Stimulated activated CD4-positive, alpha-beta T cell treated with anti-CD3 and anti-CD28 coated beads, Interleukin-4, amount 100 ng/mL, for 4 hours (primary cell): Measurements from ENCODE around the gene ADGRA1.

Experiments used
- DNase-seq, 2 experiments: peaks; one replicate each; pipeline ENCODE4 v3.0.0-alpha.2; 2020

ADGRA1 gene

DNA sequence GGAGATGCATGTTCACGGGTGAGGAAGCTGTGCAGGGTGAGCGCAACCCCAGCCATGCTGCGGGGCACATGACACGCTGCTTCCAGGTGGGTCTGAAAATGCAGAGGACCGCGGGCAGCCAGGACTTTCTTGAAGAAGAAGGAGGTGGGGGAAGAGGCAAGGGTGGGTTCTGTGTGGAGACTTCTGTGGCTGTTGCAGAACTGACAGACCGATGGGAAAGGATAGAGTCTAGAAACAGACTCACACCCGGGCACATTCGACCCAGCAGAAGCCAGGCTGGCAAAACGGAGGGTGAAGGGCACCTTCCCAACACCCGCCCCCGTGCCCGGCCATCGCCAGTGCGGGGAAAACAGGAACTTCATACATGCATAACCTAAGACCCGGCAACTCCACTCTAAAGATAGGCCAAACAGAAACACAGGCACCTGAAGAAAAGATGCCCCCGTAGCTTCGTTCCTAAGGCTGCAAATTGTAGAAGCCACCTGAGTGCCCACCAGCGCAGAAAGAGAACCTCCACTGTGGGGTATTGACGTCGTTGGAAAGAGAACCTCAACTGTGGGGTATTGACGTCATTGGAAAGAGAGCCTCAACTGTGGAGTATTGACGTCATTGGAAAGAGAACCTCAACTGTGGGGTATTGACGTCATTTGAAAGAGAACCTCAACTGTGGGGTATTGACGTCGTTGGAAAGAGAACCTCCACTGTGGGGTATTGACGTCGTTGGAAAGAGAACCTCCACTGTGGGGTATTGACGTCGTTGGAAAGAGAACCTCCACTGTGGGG lies 67.5 kb downstream of the ADGRA1 start:
- no peak for DNase-seq

DNA sequence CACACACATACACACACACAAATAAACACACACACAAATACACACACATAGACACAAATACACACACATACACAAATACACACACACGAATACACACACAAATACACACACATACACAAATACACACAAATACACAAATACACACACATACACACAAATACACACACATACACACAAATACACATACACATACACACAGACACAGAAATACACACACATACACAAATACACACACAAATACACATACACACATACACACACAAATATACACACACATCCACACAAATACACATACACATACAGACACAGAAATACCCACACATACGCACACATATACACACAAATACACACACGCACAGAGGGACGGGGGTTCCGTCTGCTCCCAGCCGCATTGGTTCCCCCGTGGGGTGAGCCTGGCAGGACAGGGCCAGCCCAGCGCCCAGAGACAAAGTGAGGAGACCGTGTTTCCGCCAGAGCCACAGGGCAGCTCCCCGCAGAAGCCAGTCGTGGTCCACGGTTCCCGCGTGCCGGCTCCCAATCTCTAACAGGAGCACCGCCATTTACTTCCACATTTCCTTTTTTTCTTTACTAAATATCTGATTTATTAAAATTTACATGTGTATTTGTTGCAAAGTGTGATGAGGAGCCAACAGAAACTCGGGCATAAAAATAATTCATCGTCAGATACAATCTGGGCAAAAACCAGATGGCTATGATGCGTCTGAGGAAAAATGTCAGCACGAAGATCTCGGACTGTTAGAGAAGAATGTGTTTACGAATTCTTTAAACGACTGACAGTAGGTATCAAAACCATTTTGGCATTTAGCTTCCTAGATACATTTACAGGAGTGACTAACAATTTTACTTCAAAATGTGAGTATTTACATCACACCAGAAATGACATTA lies 69.2 kb downstream of the ADGRA1 start:
- no peak for DNase-seq

DNA sequence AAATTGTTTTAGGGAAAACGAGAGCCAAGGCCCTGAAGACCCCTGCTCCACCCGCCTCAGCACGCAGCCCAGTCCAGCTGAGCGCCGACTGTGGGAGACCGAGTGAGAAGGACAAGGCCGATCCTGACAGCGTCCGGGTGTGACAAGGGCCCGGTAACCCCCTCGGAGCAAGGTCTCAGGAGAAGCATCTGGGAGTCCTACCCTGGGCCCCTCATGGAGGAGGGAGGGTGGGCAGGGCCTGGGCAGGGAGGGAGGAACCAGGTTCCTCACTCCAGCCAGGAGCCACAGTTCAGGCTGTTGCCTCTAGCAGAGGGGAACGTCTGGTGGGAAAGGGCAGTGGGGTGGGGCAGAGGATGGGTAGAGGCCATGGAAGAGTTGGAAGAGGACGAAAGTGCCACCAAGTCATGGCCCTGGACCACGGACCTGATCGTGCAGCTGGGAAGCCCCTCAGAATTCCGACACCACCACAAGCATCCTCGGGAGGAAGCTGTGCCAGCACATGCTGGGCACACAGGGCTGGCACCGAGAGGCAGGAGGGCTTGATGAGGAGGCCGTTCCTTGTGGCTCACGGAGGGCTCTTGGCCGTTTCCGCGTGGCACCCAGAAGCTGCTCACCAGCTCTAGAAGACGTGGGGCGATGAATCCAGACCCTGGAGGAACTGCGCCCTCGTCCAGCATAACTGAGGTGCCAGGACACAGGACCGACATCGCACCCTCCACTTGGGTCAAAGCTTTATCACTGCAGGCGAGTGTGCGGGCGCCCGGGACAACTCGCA lies 70.1 kb downstream of the ADGRA1 start:
- DNase-seq = no peak

GRCh38 chr10:133158437-133158755 lies 70.7 kb downstream of the ADGRA1 start:
- no peak for DNase-seq

DNA sequence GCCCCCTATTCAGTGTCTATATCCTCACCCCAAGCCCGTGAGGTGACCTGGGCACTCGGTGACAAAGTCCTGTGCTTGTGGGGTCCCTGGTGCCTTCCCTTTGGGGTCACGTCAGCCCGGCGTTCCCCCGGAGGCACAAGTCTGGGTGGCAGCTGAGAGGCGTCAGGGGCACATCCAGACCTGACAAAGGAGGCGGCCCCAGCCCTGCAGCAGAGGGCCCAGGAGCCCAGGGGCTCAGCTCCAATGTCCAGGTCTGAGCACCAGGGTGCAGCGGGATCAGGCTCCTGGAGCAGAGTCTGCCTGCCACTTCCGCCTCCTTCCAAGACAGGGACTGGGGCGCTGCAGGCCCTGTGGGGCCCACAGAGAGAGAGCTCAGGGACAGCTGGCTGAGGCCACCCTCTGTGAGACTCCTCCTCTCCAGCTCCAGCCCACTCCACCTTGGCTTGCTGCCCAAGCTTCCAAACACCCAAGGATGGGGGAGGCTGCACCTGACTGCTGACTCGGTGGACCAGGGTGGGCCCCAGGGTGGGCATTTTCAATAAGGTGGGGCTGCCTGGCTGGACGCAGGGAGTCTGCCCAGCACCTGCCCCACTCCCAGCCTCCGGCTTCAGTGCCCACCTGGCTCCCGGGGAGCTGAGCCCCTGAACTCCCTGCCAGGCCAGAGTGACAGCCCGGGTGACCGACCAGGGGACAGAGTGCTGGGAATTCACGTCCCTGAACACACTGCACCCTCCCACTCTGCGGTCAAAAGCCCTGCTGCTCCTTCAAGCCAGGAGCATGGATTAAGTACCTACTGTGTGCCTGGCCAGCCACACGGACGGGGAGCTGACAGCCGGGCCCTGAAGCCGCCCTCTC lies 71.3 kb downstream of the ADGRA1 start:
- no peak for DNase-seq

DNA sequence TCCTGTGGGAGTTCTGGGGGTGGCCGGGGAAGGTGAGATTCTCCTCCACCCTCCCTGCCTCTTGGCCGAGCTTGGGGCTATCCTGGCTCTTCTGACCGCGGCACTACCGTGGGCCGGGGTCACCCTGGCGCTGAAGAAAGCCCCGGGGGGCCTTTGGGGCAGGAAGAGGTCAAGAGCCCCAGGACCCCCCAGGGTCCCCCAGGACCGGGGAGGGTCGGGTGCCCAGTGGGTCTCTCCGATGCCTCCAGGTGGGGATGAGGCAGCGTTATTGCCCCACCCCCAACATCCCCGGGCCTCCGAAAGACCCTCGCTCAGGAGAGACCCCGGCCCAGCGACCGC lies 71.9 kb downstream of the ADGRA1 start:
- DNase-seq = no peak

DNA sequence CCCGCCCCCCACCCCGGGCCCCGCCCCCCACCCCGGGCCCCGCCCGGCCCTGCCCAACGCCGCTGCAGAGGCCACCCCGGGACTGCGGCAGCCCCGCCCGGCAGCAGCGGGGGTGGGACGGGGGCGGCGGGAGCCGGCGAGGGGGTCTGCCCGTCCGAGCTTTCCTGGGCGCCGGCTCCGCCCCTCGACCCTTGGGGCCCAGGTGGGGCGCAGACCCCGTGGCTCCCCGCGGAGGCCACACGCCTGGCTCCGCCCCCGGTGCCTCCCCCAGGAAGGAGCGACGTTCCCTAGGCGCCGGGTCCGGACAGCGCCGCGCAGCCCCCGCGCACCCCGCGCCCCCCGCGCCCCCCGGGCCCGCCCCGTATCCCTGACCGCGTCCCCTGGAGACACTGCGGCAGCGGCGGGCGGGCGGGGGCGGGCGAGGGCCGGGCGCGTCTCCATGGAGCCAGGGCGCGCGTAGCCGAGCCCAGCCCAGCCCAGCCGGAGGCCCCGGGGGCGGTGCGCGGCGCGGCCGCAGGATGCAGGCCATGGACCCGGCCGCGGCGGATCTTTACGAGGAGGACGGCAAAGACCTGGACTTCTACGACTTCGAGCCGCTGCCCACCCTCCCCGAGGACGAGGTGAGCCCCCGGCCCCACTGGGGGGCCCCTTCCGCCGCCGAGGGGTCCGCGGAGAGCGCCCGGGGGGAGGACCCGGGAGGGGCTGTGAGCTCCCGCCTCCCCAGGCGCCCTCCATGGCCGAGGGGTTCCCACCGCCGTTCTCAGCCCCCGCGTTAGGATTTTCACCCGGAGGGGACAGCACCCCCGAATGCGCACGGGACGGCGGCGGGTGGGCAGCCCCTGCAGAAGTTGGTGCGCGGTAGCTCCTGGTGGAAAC lies 72.5 kb downstream of the ADGRA1 start, which contains the start of gene KNDC1:
Gene KNDC1, plus strand, starts transcription at position 270 of the 876 bp plus-strand sequence. Its CDS starts 249 bp downstream, at position 519.
- DNase-seq = no peak

GRCh38 chr10:133160826-133161471 lies 73.2 kb downstream of the ADGRA1 start:
- no peak for DNase-seq

- DNase-seq = no peak
These were observed 73.9 kb downstream of the ADGRA1 start for GRCh38 chr10:133161486-133162109.

GRCh38 chr10:133162178-133162909 lies 74.6 kb downstream of the ADGRA1 start:
- DNase-seq = no peak

- no peak for DNase-seq
These were observed 75.5 kb downstream of the ADGRA1 start for GRCh38 chr10:133162910-133163856.

DNA sequence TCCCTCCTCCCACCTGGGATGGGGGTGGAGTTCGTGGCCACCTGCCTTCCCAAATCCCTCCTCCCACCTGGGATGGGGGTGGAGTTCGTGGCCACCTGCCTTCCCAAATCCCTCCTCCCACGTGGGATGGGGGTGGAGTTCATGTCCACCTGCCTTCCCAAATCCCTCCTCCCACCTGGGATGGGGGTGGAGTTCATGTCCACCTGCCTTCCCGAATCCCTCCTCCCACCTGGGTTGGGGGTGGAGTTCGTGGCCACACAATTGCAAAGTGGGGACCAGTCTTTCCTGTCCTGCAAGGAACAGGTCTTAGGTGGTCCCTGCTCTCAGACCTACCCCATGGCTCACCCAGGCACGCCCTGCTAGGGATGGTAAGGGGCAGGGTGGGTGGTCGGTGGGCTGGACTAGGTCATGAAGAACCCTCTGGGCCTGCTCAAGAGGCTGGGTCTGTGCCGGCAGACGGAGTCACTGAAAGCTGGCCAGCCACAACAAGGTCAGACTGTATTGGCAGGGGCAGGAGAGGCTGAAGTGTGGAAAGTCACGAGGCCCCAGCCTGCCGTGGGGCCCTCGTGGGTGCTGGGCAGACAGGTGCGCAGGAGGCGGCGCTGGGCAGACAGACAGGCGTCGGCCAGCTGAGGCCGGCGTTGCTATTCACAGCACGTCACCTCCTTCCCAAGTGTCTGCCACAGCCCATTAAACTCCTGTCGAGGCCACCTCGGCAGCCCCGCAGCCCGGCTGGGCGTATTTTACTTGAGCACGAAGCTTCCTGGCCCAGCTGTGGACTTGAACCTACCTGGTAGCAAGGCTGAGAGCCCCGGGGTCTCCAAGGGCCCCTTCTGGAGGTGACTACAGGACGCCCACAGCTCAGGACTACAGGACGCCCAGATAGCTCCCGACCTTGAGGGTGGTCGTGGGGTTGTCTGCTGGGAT lies 76.4 kb downstream of the ADGRA1 start:
- no peak for DNase-seq

DNA sequence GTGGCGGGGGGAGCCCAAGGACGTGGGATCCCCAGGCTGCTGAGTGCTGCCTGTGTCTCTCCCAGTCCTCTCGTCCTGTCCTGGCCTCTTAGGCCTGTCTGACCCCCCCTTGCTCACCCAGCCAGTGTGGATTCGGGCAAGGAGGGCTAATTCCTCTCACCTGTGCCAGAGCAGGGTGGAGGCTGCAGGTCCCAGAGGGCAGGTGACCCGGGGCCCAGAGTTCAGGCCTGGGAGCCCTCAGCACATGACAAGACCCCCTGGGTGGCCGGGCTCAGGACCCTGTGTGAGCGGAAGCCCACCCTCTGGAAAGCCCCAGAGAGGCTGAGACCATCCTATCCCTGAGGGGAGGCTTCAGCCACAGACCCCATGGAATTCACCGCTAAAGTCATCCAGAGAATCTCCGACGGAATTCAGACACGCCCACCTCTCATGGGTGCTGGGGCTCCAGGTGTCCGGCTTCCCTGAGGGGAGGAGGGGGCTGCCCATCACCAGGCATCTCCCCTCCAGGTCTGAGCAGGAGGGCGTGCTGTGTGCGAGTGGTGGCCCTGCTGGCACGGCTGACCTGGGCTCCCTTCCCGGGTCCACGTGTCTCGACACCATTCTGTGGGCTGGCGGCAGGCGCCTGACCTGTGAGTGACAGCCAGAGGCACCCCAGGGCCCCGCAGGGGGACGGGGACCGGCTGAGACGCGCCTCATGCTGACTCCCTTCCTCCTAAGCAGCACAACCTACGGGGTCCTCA lies 77.3 kb downstream of the ADGRA1 start:
- no peak for DNase-seq

GRCh38 chr10:133165556-133166503 lies 78.1 kb downstream of the ADGRA1 start:
- no peak for DNase-seq

GRCh38 chr10:133166504-133166827 lies 78.7 kb downstream of the ADGRA1 start:
- no peak for DNase-seq
